KG1 (cell line): ENCODE data around the gene ADAMTS9.

Experiments used
- DNase-seq: peaks from one replicate; lab custom pipeline; 2025; lab: John Stamatoyannopoulos, UW

Gene ADAMTS9

GRCh38 chr3:64617610-64618009, 70.2 kb downstream of the ADAMTS9 start:
- no peak for DNase-seq

DNA sequence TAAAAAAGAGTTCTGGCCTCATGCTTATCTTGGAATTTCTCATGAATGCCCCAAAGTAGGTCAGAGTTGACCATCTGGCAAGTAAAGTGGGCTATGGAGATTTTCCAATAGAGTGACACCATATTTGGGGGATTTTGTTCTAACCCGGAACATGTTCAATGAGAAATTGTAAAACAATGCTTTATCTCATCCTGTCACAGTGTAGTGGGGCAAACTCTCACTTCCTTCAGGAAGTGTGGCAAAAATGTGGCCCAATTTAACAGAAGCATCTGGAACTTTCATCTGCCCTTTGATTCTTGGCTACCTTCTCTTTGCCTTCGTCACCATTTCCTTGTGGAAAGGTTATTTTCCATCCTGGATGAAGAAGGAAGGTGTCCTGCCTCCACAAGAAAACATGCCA, 70.8 kb downstream of the ADAMTS9 start:
- DNase-seq = no peak

- no peak for DNase-seq
Measured at GRCh38 chr3:64612916-64613526, 74.8 kb downstream of the ADAMTS9 start.

GRCh38 chr3:64612082-64612860, 75.5 kb downstream of the ADAMTS9 start:
- no peak for DNase-seq

- no peak for DNase-seq
Measured at GRCh38 chr3:64608741-64609140, 79.1 kb downstream of the ADAMTS9 start.

- DNase-seq = no peak
Measured at GRCh38 chr3:64607032-64607551, 80.7 kb downstream of the ADAMTS9 start.

GRCh38 chr3:64604313-64604712, 83.5 kb downstream of the ADAMTS9 start:
- DNase-seq = no peak

GRCh38 chr3:64601824-64602223, 86.0 kb downstream of the ADAMTS9 start:
- no peak for DNase-seq

GRCh38 chr3:64600246-64600950, 87.4 kb downstream of the ADAMTS9 start:
- DNase-seq = no peak

GRCh38 chr3:64599651-64600050, 88.1 kb downstream of the ADAMTS9 start:
- DNase-seq = no peak

DNA sequence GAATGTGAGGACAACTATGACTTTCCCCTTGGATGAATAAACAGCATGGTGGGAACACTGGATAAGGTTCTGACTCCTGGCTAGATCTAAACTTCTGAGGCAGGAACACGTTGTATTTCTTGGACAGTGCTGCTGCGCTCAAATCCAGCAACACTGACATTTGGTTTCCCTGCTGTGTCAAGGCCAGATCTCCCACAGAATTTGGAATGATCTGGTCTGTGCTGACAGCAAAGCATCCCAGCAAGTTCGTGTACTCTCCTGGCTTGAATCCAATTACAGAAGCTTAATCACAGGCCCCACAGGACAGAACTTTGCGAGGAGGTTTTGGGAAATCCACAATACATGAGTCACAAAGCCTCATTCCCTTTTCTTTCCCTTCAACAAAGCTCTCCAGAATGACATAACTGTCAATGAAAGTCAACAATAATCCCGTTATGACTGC, 92.5 kb downstream of the ADAMTS9 start:
- no peak for DNase-seq

DNA sequence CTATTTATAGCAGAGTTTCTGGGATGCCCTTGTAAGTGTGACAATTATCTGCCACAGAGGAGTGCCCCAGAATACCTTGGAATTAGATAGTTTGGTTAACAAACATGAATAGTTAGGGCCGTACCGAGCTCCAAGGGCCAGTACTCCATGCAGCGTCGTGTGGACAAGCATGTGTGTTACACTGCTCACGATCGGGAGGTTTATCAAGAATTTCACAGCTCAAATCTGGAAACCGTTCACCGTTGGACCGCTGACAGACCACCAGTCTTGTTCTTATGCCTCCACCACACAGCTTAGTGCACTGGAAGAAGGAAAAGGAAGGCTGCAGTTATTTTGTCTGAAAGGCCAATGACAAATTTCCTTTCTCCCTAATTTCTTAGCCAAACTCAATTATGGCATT, 93.7 kb downstream of the ADAMTS9 start:
- DNase-seq = no peak

DNA sequence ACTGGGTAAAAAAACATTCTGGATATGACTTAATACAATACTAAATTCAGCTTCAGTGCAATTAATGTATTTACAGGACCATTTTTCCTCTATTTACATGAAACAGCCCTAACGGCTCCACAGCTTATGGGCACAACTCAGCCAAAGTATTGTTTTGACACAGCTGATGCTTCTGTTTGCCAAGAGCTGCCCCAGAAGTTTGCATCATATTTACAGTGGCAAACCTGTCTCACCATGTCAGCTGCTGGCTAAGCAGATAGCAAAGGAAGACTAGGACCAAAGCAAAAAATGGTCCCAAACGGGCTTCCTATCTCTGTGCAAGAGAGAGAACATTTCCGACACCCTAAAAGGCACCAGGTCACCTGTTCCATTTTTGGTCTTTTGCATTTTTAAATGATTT, 94.5 kb downstream of the ADAMTS9 start:
- no peak for DNase-seq

- no peak for DNase-seq
Measured at GRCh38 chr3:64591615-64592014, 96.2 kb downstream of the ADAMTS9 start.

- no peak for DNase-seq
Measured at GRCh38 chr3:64588380-64588779, 99.4 kb downstream of the ADAMTS9 start.

GRCh38 chr3:64586952-64587351, 100.8 kb downstream of the ADAMTS9 start:
- no peak for DNase-seq

GRCh38 chr3:64584179-64584578, 103.6 kb downstream of the ADAMTS9 start:
- DNase-seq = no peak

- DNase-seq = no peak
Measured at GRCh38 chr3:64578797-64579196, 109.0 kb downstream of the ADAMTS9 start.

GRCh38 chr3:64578062-64578770, 109.6 kb downstream of the ADAMTS9 start:
- DNase-seq = no peak

- no peak for DNase-seq
Measured at GRCh38 chr3:64576211-64576775, 111.5 kb downstream of the ADAMTS9 start.

- no peak for DNase-seq
Measured at GRCh38 chr3:64575211-64575844, 112.5 kb downstream of the ADAMTS9 start.
